SK-N-SH (cell line): ENCODE data around the gene CLDN15. TPM values are rescaled to one million over a fixed set of nuclear protein-coding genes. Genes with fewer than 3 reads are reported as not detected.

ENCODE experiments used
- CTCF ChIA-PET: fragments of 300-600, 350-600 bp; formaldehyde crosslinking; extraction: SDS; loops from one replicate; lab custom pipeline; 2021; lab: Yijun Ruan, JAX
- POLR2A ChIA-PET: fragments of 350-600 bp; sonication (Branson Sonifier 250); formaldehyde crosslinking; extraction: SDS; loops from one replicate; lab custom pipeline; 2020; ENCODE audit warnings: antibody characterized with exemption, inconsistent platforms; lab: Yijun Ruan, JAX
- DNase-seq: peaks from one replicate; pipeline ENCODE4 v3.0.0; 2012
- H2AFZ ChIP-seq: fragments of 200-600 bp; sonication (generic); 2 replicates; pipeline ENCODE4 v1.8.1; 2016; ENCODE audit warnings: antibody characterized with exemption, mild to moderate bottlenecking, low read depth
- H3F3A ChIP-seq: fragments of 200-600 bp; sonication (generic); replicated peaks from 2 replicates; pipeline ENCODE3; 2016; ENCODE audit warnings: antibody characterized with exemption, mild to moderate bottlenecking; ENCODE audit not compliant: insufficient read depth
- H3K27ac ChIP-seq, 2 experiments: fragments of 200-500 bp in 1 of 2; fragments of 200-600 bp in 1 of 2; sonication (Bioruptor generic) in 1 of 2; sonication (generic), shearing (Covaris generic) in 1 of 2; 2 replicates each; pipeline versions ENCODE4 v1.5.1 to v1.6.1; 2014 to 2016; ENCODE audit warnings: low read depth in 2 of 2, inconsistent platforms in 1 of 2, low read length in 1 of 2, mild to moderate bottlenecking in 1 of 2, mixed read lengths in 1 of 2
- H3K27me3 ChIP-seq: fragments of 200-600 bp; sonication (generic), shearing (Covaris generic); 2 replicates; pipeline ENCODE4 v1.6.1; 2016; ENCODE audit warnings: mixed run types; ENCODE audit not compliant: insufficient read depth
- H3K36me3 ChIP-seq, 2 experiments: fragments of 200-500 bp in 1 of 2; fragments of 200-600 bp in 1 of 2; sonication (Bioruptor generic) in 1 of 2; sonication (generic) in 1 of 2; replicated peaks in 1 of 2; 2 replicates each; pipeline versions ENCODE3 to v1.5.1; 2014 to 2016; ENCODE audit warnings: low read length in 1 of 2, mild to moderate bottlenecking in 1 of 2; ENCODE audit not compliant: insufficient read depth in 2 of 2, control insufficient read depth in 1 of 2
- H3K4me1 ChIP-seq, 2 experiments: fragments of 200-500 bp in 1 of 2; fragments of 200-600 bp in 1 of 2; sonication (Bioruptor generic) in 1 of 2; sonication (generic), shearing (Covaris generic) in 1 of 2; 2 replicates each; pipeline versions ENCODE4 v1.5.1 to v1.6.1; 2014 to 2016; ENCODE audit warnings: low read depth in 1 of 2, low read length in 1 of 2, mixed run types in 1 of 2; ENCODE audit not compliant: insufficient read depth in 2 of 2, control insufficient read depth in 1 of 2
- H3K4me2 ChIP-seq: fragments of 200-600 bp; sonication (generic), shearing (Covaris generic); 2 replicates; pipeline ENCODE4 v1.6.1; 2017; ENCODE audit warnings: mixed run types
- H3K4me3 ChIP-seq, 2 experiments: fragments of 200-500 bp in 1 of 2; fragments of 200-600 bp in 1 of 2; sonication (Bioruptor generic) in 1 of 2; sonication (generic), shearing (Covaris generic) in 1 of 2; 2 replicates each; pipeline versions ENCODE4 v1.5.1 to v1.8.1; 2014 to 2016; ENCODE audit warnings: low read depth in 2 of 2, inconsistent platforms in 1 of 2, low read length in 1 of 2, mild to moderate bottlenecking in 1 of 2, mixed read lengths in 1 of 2, moderate library complexity in 1 of 2
- H3K79me2 ChIP-seq: fragments of 200-600 bp; sonication (generic); 2 replicates; pipeline ENCODE4 v1.8.1; 2017; ENCODE audit warnings: mild to moderate bottlenecking; ENCODE audit not compliant: insufficient read depth
- H3K9ac ChIP-seq: fragments of 200-600 bp; sonication (generic); 2 replicates; pipeline ENCODE4 v1.6.1; 2017; ENCODE audit warnings: mixed run types
- H3K9me2 ChIP-seq: fragments of 200-600 bp; sonication (generic); 2 replicates; pipeline ENCODE4 v1.6.1; 2017; ENCODE audit warnings: mixed run types
- H3K9me3 ChIP-seq: fragments of 200-600 bp; sonication (generic); 2 replicates; pipeline ENCODE4 v1.6.1; 2017; ENCODE audit warnings: mixed run types, mild to moderate bottlenecking, moderate library complexity
- H4K20me1 ChIP-seq: fragments of 200-600 bp; sonication (generic); 2 replicates; pipeline ENCODE4 v1.6.1; 2017; ENCODE audit warnings: mild to moderate bottlenecking, mixed run types; ENCODE audit not compliant: insufficient read depth
- CHD2 ChIP-seq: fragments of 150-350 bp; IDR thresholded peaks from 2 replicates; pipeline ENCODE4 v1.6.1; 2018; ENCODE audit warnings: low read length; ENCODE audit not compliant: partially characterized antibody
- EZH2phosphoT487 ChIP-seq: fragments of 200-600 bp; sonication (generic); IDR thresholded peaks from 2 replicates; pipeline ENCODE4 v1.6.1; 2017; ENCODE audit warnings: low read depth, mixed run types, mild to moderate bottlenecking, antibody characterized with exemption, moderate library complexity, borderline replicate concordance
- GABPA ChIP-seq: IDR thresholded peaks from 2 replicates; pipeline ENCODE4 v1.4.0; 2012; ENCODE audit warnings: low read depth, mild to moderate bottlenecking
- GATA2 ChIP-seq: sonication (generic); formaldehyde crosslinking; IDR thresholded peaks from 2 replicates; pipeline ENCODE4 v1.5.0; 2020; ENCODE audit warnings: mild to moderate bottlenecking, missing genetic modification reagents
- JUND ChIP-seq: IDR thresholded peaks from 2 replicates; pipeline ENCODE4 v1.4.0; 2012
- MEF2A ChIP-seq: IDR thresholded peaks from 2 replicates; pipeline ENCODE4 v1.4.0; 2012; ENCODE audit warnings: low read depth, borderline replicate concordance
- NFIC ChIP-seq: IDR thresholded peaks from 2 replicates; pipeline ENCODE4 v1.4.0; 2012; ENCODE audit warnings: borderline replicate concordance
- RAD21 ChIP-seq: IDR thresholded peaks from 2 replicates; pipeline ENCODE4 v1.6.1; 2012; ENCODE audit warnings: mild to moderate bottlenecking, low read length
- REST ChIP-seq: IDR thresholded peaks from 2 replicates; pipeline ENCODE4 v1.6.1; 2012; ENCODE audit warnings: mild to moderate bottlenecking, low read depth, low read length, moderate library complexity
- RFX5 ChIP-seq: IDR thresholded peaks from 2 replicates; pipeline ENCODE4 v1.6.1; 2012; ENCODE audit warnings: mild to moderate bottlenecking, improper control_type of control experiment, low read length
- RXRA ChIP-seq: IDR thresholded peaks from 2 replicates; pipeline ENCODE4 v1.4.0; 2012; ENCODE audit warnings: low read depth, mild to moderate bottlenecking, borderline replicate concordance
- TAF1 ChIP-seq: IDR thresholded peaks from 2 replicates; pipeline ENCODE4 v1.6.1; 2012; ENCODE audit warnings: low read depth, mild to moderate bottlenecking, low read length, moderate library complexity, borderline replicate concordance
- TEAD4 ChIP-seq: IDR thresholded peaks from 2 replicates; pipeline ENCODE4 v1.4.0; 2012; ENCODE audit warnings: mild to moderate bottlenecking, borderline replicate concordance; ENCODE audit not compliant: insufficient read depth
- ZBTB33 ChIP-seq: IDR thresholded peaks from 2 replicates; pipeline ENCODE4 v1.4.0; 2012; ENCODE audit warnings: low read depth, borderline replicate concordance
- WGBS: methylation state at CpG from one replicate; pipeline ENCODE4 v1.1.6; 2017; ENCODE audit warnings: low lambda C conversion rate; 5-methylcytosine and 5-hydroxymethylcytosine counted together
- polyA plus RNA-seq, 3 experiments: library from polyadenylated mRNA; depleted of rRNA; stranded (reverse); fragments of >200 nt; gene quantifications; 2 replicates each; pipeline ENCODE4 v1.2.3, GENCODE V29; 2012
- TF ChIP-seq, protein P1 (sequence below): fragments of 150-350 bp; IDR thresholded peaks from 2 replicates; pipeline ENCODE4 v1.6.1; 2016; ENCODE audit warnings: mild to moderate bottlenecking, low read depth, low read length

The CLDN15 gene
- polyA plus RNA-seq, 1 of the 3 experiments (the other 2 are of a cell fraction): 24.0 TPM

DNA sequence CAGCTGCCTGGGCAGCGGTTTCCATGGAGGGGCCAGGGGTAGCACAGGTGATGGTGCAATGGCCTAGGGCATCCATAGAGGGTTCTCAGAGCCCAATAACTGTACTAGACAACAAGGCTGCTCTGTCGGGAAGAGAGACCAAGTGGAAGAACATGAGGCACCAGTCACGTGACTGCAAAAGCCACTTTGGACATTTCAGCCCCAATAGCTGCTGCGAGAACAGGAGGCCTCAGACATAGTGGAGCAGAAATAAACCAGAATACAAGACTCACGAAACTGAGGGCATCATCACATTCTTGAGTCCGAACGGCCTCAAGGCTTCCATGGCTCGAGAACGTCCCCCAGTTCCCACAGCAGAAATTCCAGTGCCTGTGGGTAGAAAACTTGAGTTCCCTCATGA, 39.6 kb upstream of the CLDN15 start:
- WGBS: 47% methylated on average over 9 of the region's 9 CpGs
- no peaks in the 10 kb centered on the region for H3K9me2 ChIP-seq

GRCh38 chr7:101273206-101273605, 35.6 kb upstream of the CLDN15 start:
- H2AFZ ChIP-seq: no peak overlapping the region; the same call in 1 of the 2 replicates
- no peak overlapping the region for H3K4me2 ChIP-seq
- no peaks in the 10 kb centered on the region for H3K9me2 ChIP-seq
- H3F3A ChIP-seq: no peaks in the 10 kb centered on the region
- no peaks in the 10 kb centered on the region for H4K20me1 ChIP-seq
- H3K36me3 ChIP-seq: no peaks in the 10 kb centered on the region
- CTCF ChIA-PET: interaction anchor here (0.8 to 3.6 kb wide), 4 partner anchors 9 to 167 kb away, joined by 3 to 21 read pairs (median 7); no protein-coding TSS in a partner anchor
- no peak overlapping the region for H3K27ac ChIP-seq
- no peak overlapping the region for H3K4me3 ChIP-seq
- POLR2A ChIA-PET: no interaction called here
- no peaks in the 10 kb centered on the region for H3K9me3 ChIP-seq
- no peak for TF ChIP-seq CHD2
- TF ChIP-seq RFX5: no peak
- TF ChIP-seq RAD21: no peak
- no peak for TF ChIP-seq GABPA
- no peak for TF ChIP-seq RXRA
- TF ChIP-seq EZH2phosphoT487: no peak
- no peak for TF ChIP-seq REST
- TF ChIP-seq JUND: no peak
- no peak for TF ChIP-seq ZBTB33
- no peak for TF ChIP-seq TEAD4
- TF ChIP-seq NFIC: no peak
- TF ChIP-seq, protein P1, sequence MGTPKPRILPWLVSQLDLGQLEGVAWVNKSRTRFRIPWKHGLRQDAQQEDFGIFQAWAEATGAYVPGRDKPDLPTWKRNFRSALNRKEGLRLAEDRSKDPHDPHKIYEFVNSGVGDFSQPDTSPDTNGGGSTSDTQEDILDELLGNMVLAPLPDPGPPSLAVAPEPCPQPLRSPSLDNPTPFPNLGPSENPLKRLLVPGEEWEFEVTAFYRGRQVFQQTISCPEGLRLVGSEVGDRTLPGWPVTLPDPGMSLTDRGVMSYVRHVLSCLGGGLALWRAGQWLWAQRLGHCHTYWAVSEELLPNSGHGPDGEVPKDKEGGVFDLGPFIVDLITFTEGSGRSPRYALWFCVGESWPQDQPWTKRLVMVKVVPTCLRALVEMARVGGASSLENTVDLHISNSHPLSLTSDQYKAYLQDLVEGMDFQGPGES: no peak
- no peak for TF ChIP-seq MEF2A
- no peaks in the 10 kb centered on the region for H3K79me2 ChIP-seq
- H3K9ac ChIP-seq: no peak overlapping the region
- WGBS: 47% methylated on average over 4 of the region's 4 CpGs
- H3K27me3 ChIP-seq: peaks cover 23% of the 10 kb centered on the region
- no peak for DNase-seq
- H3K4me1 ChIP-seq: no peaks in the 10 kb centered on the region

More for the DNA sequence above, 39.6 kb upstream of the CLDN15 start:
- Histone ChIP-seq H2AFZ (no peak overlapping the region), H3K9ac (no peak overlapping the region), H3F3A (no peaks in the 10 kb centered on the region), H3K36me3 (no peaks in the 10 kb centered on the region), H4K20me1 (no peaks in the 10 kb centered on the region), H3K27me3 (peaks cover 34% of the 10 kb centered on the region), H3K4me2 (no peak overlapping the region), H3K4me3 (no peak overlapping the region), H3K27ac (no peak overlapping the region), H3K79me2 (no peaks in the 10 kb centered on the region), H3K9me3 (no peaks in the 10 kb centered on the region), H3K4me1 (no peaks in the 10 kb centered on the region)
- no peak for TF ChIP-seq GABPA
- TF ChIP-seq RFX5: no peak
- TF ChIP-seq TEAD4: no peak
- no peak for TF ChIP-seq TAF1
- TF ChIP-seq MEF2A: no peak
- TF ChIP-seq EZH2phosphoT487: no peak
- TF ChIP-seq GATA2 (CRISPR knock-in tag): no peak
- CTCF ChIA-PET: interaction anchor here (1.4 to 3.7 kb wide), 3 partner anchors 11 to 33 kb away, joined by 3 to 15 read pairs (median 6); partner anchors contain the start of gene FIS1
- POLR2A ChIA-PET: no interaction called here
- no peak for DNase-seq
